Measurements from ENCODE around the gene CRYM. TPM values are rescaled to one million over a fixed set of nuclear protein-coding genes. Genes with fewer than 3 reads are reported as not detected.
A peak's percentile ranks its signal among the peaks of the same experiment; 100 is the strongest.
"Not testable (repeated sequence)": the region's sequence is repeated elsewhere in the genome, so short reads cannot be mapped to it uniquely, and the experiment has no call there.

The CRYM gene
- total RNA-seq, 1 donor from 2014 or later = 9.4 TPM

DNA sequence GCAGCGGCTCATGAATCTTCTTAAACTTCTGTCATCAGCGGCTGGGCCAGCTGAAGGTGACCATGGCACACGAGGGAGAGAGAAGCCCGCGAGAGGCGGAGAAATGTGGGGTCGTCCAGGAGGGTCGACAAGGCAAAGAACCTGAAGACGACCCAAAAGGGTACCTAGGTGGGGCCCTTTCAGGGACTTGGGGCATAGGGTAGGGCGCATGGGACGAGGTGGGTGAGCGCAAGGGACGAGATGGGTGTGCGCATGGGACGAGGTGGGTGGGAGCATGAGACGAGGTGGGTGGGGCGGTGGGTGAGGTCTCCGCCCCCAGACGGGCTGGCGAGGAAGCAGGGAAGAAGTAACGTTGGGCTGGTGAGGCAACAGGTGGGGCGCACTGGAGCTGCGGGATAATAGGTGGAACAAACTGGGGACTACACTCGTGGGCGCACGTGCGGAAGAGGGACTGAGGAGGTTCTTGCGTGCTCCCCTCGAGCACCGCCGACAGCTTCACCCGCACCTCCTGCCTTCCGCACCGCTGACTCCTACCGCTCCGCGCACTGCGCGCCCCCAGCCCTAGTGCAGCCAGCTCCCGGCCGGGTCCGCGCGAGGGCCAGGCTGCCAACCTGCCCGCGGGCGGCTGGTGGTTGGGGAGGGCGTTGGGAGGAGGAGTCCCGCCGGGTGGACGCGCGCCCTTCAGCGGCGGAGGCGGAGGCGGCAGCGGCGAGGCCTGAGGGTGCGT lies 23.2 kb upstream of the CRYM start:
- peak overlapping the region; percentile 98 for H3K4me3 Mint-ChIP-seq
- H3K27me3 Mint-ChIP-seq = peaks cover 51% of the 10 kb centered on the region
- peak overlapping the region; percentile 91 for H3K27ac Mint-ChIP-seq
- no peak for DNase-seq (ENCODE audit: extremely low spot score, unreplicated experiment)
- peaks cover 19% of the 10 kb centered on the region for H3K4me1 Mint-ChIP-seq (ENCODE audit: unreplicated experiment)
- no peaks in the 10 kb centered on the region for H3K36me3 Mint-ChIP-seq
- TF ChIP-seq, protein P1, sequence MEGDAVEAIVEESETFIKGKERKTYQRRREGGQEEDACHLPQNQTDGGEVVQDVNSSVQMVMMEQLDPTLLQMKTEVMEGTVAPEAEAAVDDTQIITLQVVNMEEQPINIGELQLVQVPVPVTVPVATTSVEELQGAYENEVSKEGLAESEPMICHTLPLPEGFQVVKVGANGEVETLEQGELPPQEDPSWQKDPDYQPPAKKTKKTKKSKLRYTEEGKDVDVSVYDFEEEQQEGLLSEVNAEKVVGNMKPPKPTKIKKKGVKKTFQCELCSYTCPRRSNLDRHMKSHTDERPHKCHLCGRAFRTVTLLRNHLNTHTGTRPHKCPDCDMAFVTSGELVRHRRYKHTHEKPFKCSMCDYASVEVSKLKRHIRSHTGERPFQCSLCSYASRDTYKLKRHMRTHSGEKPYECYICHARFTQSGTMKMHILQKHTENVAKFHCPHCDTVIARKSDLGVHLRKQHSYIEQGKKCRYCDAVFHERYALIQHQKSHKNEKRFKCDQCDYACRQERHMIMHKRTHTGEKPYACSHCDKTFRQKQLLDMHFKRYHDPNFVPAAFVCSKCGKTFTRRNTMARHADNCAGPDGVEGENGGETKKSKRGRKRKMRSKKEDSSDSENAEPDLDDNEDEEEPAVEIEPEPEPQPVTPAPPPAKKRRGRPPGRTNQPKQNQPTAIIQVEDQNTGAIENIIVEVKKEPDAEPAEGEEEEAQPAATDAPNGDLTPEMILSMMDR (conservative IDR thresholded peaks at IDR 0.05) = peak; percentile 42
- H3K9me3 Mint-ChIP-seq = no peaks in the 10 kb centered on the region

- Mint-ChIP-seq H3K4me3 (peak overlapping the region; percentile 98), H3K27ac (peak overlapping the region; percentile 91), H3K36me3 (no peaks in the 10 kb centered on the region), H3K9me3 (no peaks in the 10 kb centered on the region), H3K27me3 (peaks cover 53% of the 10 kb centered on the region), H3K4me1 (ENCODE audit: unreplicated experiment) (peaks cover 19% of the 10 kb centered on the region)
- DNase-seq (ENCODE audit: extremely low spot score, unreplicated experiment) = peak; percentile 86
- TF ChIP-seq, protein P1 (conservative IDR thresholded peaks at IDR 0.05) = peak; percentile 85
Measured at GRCh38 chr16:21300309-21301167, 22.4 kb upstream of the CRYM start.

GRCh38 chr16:21289789-21290188 lies 11.7 kb upstream of the CRYM start:
- H3K4me1 Mint-ChIP-seq (ENCODE audit: unreplicated experiment); DNase-seq (ENCODE audit: extremely low spot score, unreplicated experiment); H3K4me3 Mint-ChIP-seq; H3K9me3 Mint-ChIP-seq; H3K27ac Mint-ChIP-seq; H3K36me3 Mint-ChIP-seq: not testable (repeated sequence)
- H3K27me3 Mint-ChIP-seq = peaks cover 57% of the 10 kb centered on the region

- Mint-ChIP-seq H3K4me1 (ENCODE audit: unreplicated experiment) (peaks cover 8% of the 10 kb centered on the region), H3K9me3 (no peaks in the 10 kb centered on the region), H3K27me3 (peaks cover 46% of the 10 kb centered on the region), H3K36me3 (no peaks in the 10 kb centered on the region), H3K27ac (no peak overlapping the region), H3K4me3 (no peak overlapping the region)
- TF ChIP-seq, protein P1 (conservative IDR thresholded peaks at IDR 0.05) = no peak
- DNase-seq (ENCODE audit: extremely low spot score, unreplicated experiment) = no peak
Measured at GRCh38 chr16:21285314-21285713, 7.2 kb upstream of the CRYM start.

GRCh38 chr16:21284414-21284813 lies 6.3 kb upstream of the CRYM start:
- Mint-ChIP-seq H3K9me3 (no peaks in the 10 kb centered on the region), H3K4me3 (peak overlapping the region; percentile 78), H3K36me3 (no peaks in the 10 kb centered on the region), H3K27ac (no peak overlapping the region), H3K4me1 (ENCODE audit: unreplicated experiment) (peaks cover 8% of the 10 kb centered on the region), H3K27me3 (peaks cover 48% of the 10 kb centered on the region)
- TF ChIP-seq, protein P1 (conservative IDR thresholded peaks at IDR 0.05) = no peak
- no peak for DNase-seq (ENCODE audit: extremely low spot score, unreplicated experiment)
